Lower leg skin (tissue), 3 donors: ENCODE results near the gene BLVRB.

ENCODE experiments used
- POLR2A ChIP-seq, 2 donors: fragments of 450-650 bp; IDR thresholded peaks; one replicate each; pipeline ENCODE4 v1.6.1; 2016 to 2017; ENCODE audit warnings: antibody characterized with exemption in 2 of 2, mild to moderate bottlenecking in 1 of 2, moderate library complexity in 1 of 2
- TF ChIP-seq, protein P1 (sequence below), 3 donors: fragments of 450-650 bp; IDR thresholded peaks; one replicate each; pipeline ENCODE4 v1.5.1; 2016; ENCODE audit warnings: antibody characterized with exemption in 3 of 3, mild to moderate bottlenecking in 3 of 3, moderate library complexity in 2 of 3

DNA sequence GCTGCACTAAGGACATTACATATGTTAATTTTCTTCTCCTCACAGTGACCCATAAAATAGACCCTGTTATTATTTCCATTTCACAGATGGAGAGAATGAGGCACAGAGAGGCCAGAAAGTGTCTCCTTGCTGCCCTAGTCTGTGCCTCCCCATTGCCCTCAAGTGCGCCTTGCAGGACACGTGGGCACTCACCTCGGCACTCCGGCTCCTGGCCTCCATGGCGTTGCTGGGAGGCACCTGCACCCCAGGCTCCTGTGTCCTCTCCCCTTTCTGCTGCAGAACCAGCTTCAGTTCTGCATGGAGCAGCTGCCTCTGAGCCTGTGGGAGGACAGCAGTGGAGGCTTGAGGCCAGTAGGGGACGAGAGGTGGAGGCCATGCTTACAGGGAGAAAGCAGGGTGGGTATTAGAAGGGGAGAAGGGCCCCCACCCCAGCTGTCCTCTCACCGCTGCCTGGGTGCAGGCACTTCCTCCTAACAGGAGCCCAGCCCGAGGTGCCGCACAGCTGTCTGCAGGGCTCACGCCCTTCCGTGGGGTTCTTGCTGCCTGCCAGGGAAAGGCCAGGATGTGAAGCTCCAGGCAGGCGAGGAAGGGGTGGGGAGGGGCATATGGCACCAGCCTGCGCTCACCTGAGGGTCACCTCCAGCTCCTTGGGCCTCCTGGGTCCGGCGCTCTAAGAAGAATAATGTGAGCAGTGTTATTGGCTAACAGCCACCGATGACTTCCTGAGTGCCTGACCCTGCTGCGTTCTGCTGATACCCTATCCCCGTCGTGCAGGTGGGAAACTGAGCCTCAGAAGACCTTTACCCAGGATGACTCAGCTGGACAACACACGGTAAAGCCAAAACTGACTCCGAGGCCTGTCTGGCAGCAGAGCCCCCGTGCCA lies 57.6 kb downstream of the BLVRB start:
- TF ChIP-seq, protein P1, sequence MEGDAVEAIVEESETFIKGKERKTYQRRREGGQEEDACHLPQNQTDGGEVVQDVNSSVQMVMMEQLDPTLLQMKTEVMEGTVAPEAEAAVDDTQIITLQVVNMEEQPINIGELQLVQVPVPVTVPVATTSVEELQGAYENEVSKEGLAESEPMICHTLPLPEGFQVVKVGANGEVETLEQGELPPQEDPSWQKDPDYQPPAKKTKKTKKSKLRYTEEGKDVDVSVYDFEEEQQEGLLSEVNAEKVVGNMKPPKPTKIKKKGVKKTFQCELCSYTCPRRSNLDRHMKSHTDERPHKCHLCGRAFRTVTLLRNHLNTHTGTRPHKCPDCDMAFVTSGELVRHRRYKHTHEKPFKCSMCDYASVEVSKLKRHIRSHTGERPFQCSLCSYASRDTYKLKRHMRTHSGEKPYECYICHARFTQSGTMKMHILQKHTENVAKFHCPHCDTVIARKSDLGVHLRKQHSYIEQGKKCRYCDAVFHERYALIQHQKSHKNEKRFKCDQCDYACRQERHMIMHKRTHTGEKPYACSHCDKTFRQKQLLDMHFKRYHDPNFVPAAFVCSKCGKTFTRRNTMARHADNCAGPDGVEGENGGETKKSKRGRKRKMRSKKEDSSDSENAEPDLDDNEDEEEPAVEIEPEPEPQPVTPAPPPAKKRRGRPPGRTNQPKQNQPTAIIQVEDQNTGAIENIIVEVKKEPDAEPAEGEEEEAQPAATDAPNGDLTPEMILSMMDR (IDR thresholded peaks at IDR 0.05): no peak
- no peak for TF ChIP-seq POLR2A (IDR thresholded peaks at IDR 0.05)
